Ishikawa (cell line): ENCODE results near the gene IFNA16.

Source experiments
- CEBPB ChIP-seq: IDR thresholded peaks from 2 replicates; pipeline ENCODE4 v1.6.1; 2012
- EGR1 ChIP-seq: IDR thresholded peaks from 2 replicates; pipeline ENCODE4 v1.6.1; 2012
- EP300 ChIP-seq: IDR thresholded peaks from 2 replicates; pipeline ENCODE4 v1.6.1; 2012; ENCODE audit warnings: borderline replicate concordance
- FOXM1 ChIP-seq: IDR thresholded peaks from 2 replicates; pipeline ENCODE4 v1.6.1; 2012; ENCODE audit warnings: low read depth, borderline replicate concordance
- MAX ChIP-seq: IDR thresholded peaks from 2 replicates; pipeline ENCODE4 v1.6.1; 2012
- NFIC ChIP-seq: IDR thresholded peaks from 2 replicates; pipeline ENCODE4 v1.6.1; 2012
- RAD21 ChIP-seq: IDR thresholded peaks from 2 replicates; pipeline ENCODE4 v1.6.1; 2012; ENCODE audit warnings: low read depth
- REST ChIP-seq: IDR thresholded peaks from 2 replicates; pipeline ENCODE4 v1.6.1; 2012; ENCODE audit warnings: low read depth, mild to moderate bottlenecking
- TAF1 ChIP-seq: IDR thresholded peaks from 2 replicates; pipeline ENCODE4 v1.6.1; 2012; ENCODE audit warnings: low read depth, mild to moderate bottlenecking
- TEAD4 ChIP-seq: IDR thresholded peaks from 2 replicates; pipeline ENCODE4 v1.6.1; 2012
- USF1 ChIP-seq: IDR thresholded peaks from 2 replicates; pipeline ENCODE4 v1.6.1; 2012
- YY1 ChIP-seq: IDR thresholded peaks from 2 replicates; pipeline ENCODE4 v1.6.1; 2012; ENCODE audit warnings: low read depth

- TF ChIP-seq RAD21 (no peak), MAX (no peak), YY1 (no peak), CEBPB (no peak), FOXM1 (no peak), EP300 (no peak), USF1 (no peak), REST (no peak), EGR1 (no peak), NFIC (no peak), TEAD4 (no peak), TAF1 (no peak)
These were observed 34.1 kb upstream of the IFNA16 start for GRCh38 chr9:21251190-21251589.
